Stimulated activated CD8-positive, alpha-beta memory T cell treated with anti-CD3 and anti-CD28 coated beads, Interleukin-2, amount 100 ng/mL, for 48 hours (primary cell): ENCODE data around the gene ARL6IP6.

ENCODE experiments used
- DNase-seq, 2 donors: peaks; one replicate each; pipeline ENCODE4 v3.0.0-alpha.2; 2020; ENCODE audit warnings: low read depth in 2 of 2

The ARL6IP6 gene

GRCh38 chr2:152718076-152718908, at the start of gene ARL6IP6:
ARL6IP6 (plus strand) TSS chr2:152718620; CDS start chr2:152718625, 5 bp downstream.
- DNase-seq = peak; percentile 87

DNA sequence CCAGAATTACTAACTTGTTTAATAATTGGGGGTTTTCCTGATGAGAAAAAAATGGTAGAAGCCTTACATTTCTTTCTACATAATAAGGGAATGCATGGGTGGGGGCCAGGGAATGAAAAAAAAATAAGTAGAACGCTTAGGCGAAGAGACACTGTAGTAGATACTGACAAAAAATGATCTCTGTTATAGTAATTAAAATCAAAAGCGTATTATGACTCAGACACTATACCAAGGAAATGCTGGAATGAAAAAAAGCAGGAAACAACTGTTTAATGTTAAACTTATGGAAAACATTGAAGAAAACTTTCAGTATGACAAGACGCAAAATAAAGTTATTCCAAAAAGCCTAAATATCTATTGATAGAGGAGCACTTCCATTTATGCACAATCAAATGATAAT, 44.1 kb upstream of the ARL6IP6 start:
- no peak for DNase-seq

GRCh38 chr2:152676461-152676860, 42.0 kb upstream of the ARL6IP6 start:
- no peak for DNase-seq

DNA sequence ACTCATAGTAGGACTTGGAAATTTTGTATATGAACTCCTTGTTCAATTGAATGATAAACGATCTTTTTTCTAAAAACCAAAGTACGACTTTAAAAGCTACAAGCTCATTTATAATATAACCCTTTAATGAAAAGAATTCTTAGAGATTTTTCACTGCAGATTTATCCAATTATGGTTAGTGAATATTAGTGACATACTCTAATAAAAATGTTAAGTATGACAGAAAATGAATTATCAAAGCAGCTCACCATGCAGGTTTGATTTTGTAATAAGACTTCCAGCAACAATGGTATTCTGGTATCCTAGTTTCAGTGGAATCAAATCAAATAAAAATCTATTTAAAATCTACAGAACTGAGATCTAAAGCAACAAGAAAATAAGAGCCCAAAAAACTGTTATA, 39.6 kb upstream of the ARL6IP6 start:
- DNase-seq = no peak

DNA sequence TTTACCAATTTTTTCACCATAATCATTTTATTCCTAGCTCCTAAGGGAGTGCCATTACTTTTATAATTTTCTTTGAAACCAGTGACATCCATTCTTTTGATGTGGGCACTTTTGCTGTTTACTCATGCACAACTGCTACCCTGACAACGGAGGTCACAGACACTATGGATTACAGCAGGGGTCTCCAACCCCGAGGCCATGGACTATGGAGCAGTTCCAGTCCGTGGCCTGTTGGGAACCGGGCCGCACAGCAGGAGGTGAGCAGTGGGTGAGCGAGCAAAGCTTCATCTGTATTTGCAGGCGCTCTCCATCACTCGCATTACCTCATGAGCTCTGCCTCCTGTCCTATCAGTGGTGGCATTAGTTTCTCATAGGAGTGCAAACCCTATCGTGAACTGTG, 35.8 kb upstream of the ARL6IP6 start:
- DNase-seq = no peak

- DNase-seq = no peak
Observed at GRCh38 chr2:152683400-152683799, 35.0 kb upstream of the ARL6IP6 start.

GRCh38 chr2:152686321-152686720, 32.1 kb upstream of the ARL6IP6 start:
- DNase-seq = no peak

GRCh38 chr2:152693033-152693432, 25.4 kb upstream of the ARL6IP6 start:
- no peak for DNase-seq

GRCh38 chr2:152694161-152694661, 24.2 kb upstream of the ARL6IP6 start:
- peak; percentile 4 to 24 for DNase-seq

GRCh38 chr2:152695763-152696162, 22.7 kb upstream of the ARL6IP6 start:
- DNase-seq = no peak

DNA sequence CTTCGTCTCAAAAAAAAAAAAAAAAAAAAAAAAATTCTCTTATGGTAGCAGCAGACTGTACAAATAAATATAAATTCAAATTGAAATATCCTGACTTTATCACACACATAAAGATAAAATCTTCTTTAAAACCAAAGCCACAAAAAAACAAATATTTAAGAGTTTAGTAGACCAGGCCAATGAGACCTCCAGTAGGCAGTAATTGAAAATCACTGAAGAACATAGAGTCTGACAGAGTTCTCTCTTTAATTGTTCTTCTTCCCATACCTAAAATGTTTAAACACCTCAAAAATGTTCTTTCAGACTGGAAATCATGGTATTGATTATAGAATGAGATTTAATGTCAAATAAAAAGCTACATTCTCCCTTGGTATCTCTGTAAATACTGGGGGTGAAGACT, 21.9 kb upstream of the ARL6IP6 start:
- DNase-seq = no peak

DNA sequence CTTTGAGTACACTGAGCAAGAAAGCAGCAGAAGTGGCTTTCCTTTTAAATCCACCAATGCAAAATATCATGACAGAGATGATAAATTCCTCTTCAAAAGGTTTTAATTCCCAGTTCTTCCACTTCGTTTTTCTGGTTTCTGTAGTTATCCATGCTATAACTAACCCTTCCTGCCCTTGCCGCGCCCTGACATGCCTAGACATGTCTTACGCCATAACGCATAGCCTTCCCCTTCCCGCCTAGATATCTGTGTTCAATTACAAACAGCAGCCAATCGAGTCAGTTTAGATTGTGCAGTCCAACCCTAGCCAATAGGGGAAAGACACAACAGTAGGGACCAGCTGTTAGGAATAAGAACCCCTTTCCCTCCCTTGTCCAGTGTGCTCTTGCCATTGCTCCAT, 17.2 kb upstream of the ARL6IP6 start:
- no peak for DNase-seq

- no peak for DNase-seq
Observed at GRCh38 chr2:152706477-152707021, 11.9 kb upstream of the ARL6IP6 start.

DNA sequence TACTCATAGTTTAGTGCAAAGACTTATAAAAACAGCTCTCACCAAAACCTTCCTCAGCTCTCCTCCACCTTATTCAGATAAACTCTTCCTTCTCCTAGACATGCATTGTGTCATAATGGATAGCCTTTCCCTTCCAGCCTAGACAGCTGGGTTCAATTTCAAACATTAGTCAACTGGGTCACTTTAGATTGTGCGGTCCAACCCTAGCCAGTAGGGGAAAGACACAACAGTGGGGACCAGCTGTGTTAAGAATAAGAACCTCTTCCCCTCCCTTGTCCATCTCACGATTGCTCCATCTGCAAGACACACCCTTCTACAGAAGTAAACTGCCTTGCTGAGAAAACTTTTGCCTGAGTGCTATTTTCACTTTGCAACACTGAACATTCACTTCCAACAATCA, 9.7 kb upstream of the ARL6IP6 start:
- DNase-seq = no peak

DNA sequence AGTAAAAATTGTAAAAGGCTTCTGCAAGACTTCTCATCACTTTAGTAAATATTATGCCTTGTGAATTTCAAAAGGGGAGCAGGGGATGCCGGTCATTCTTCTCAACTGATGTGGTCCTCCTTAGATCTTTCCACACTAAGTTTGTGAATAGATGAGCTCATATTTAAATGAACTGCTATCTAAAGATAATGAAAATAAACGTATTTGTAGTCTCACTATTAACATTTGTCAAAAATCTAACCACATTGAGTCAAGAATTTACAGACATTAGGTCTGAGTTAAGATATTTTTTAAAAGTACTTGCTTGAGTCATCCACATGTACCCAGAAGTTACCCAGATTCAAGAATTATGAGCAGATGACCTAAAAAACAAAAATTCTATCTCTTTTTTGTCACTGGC, 7.7 kb upstream of the ARL6IP6 start:
- no peak for DNase-seq

DNA sequence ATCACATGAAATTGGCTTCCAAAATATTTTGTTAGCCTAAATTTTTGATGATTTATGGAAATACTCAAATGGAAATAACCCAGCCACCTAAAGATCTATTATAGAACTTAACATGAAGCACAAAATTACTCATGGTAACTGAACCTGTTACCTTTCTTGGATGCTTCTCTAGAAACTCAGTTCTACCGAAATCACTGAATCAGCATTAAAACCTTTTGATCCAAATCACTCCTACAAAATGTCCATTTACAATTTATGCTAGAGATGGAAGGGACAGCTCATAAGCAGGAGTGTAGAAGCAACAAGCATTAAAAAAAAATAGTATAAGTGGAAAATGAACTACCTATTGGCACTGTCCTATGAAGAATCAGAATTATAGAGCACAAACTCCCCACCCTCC, 3.3 kb upstream of the ARL6IP6 start:
- DNase-seq = no peak

GRCh38 chr2:152715854-152716428, 2.5 kb upstream of the ARL6IP6 start:
- DNase-seq = peak in 1 of 2 donors; percentile 7

- peak; percentile 4 to 10 for DNase-seq
Observed at GRCh38 chr2:152716805-152717227, 1.6 kb upstream of the ARL6IP6 start.

DNA sequence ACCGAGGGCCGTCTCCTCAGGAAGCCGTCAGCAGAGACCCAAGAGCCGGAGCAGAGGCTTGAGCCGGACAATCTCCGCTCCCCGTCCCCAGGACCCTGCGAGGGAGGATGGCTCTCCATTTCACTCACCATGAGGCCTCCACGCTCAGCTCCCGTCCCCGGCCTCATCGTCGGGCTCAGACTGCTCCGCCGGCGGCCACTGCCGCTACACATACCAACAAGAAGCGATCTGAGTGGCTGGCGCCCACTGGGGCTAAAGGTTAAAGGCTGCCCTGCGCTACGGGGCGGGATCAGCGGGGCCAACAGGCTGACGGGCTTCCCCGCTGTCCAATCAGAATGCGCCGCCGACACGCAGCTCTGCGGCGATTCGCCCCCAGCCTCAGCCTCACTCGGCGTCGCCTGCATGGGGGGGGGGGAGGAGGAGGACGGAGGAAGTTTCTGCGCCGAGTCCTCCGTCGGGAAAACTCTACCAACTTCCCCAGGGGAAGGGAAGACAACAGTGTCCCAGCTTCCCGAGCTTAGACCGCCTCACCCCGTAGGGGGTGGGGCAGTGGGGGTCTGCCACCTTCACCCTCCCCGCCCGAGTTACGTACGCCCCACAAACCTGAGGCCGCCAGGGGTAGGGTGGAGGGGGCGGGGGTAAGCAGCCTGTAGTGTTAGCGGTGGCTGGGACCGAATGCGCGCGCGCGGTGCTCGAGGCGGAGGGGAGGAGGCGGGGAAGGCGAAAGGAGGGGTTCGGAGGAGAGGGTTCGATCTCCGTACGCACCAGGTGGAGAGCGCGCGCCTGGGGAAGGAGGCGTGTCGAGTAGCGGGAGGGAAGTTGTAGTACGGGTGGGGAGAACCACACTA, 968 bp upstream of the ARL6IP6 start, which contains the start of gene PRPF40A:
Gene PRPF40A (minus strand): TSS at position 234 of the 848 bp plus-strand sequence. CDS start 22 bp downstream, at position 212.
- DNase-seq = peak; percentile 93 to 96

DNA sequence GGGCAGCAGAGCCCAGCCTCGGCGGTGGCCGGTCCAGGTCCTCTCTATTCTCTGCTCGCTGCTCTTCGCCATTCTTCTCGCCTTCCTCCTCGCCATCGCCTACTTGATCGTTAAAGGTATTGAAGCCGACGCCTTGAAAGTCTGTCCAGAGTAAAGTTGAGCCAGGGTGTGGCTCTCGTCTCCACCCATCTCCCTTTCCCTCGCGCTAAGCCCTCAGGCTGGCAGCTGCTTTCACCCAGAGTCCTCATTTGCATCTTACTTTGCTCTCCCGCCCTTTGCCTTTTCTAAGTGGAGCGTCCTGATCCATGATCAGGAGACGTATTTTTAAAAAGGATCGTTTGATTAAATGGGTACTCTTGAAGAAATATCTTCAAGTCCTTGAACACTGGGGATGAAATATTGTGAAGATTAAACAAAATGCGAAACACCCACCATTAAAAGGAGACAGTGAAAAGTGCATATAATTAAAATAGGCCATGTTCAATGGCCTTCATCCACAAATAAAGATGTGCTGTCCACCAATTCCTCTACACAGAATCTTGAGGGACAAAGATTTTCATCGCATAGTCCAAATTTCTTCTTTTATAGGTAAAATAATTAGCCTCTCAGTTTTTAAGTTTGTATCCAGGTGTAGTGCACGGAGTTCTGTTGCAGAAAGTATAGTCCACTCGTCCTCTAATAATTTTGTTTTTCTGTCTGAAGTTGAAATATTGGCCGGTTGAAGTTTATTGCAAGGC, 657 bp downstream of the ARL6IP6 start:
- peak in 1 of 2 donors; percentile 19 for DNase-seq

DNA sequence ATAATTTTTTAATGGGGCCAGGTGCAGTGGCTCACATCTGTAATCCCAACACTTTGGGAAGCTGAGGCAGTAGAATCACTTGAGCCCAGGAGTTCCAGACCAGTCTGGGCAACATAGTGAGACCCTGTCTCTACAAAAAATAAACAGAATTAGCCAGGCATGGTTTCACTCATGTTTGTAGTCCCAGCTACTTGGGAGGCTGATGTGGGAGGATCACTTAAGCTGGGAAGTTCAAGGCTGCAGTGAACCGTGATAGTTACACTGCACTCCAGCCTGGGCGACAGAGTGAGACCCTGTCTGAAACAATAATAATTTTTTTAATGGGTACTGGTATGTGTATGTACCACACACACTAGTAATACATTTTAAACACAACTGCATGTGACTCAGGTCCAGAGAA, 2.4 kb downstream of the ARL6IP6 start:
- DNase-seq = no peak
